Measurements from ENCODE around the gene ANKRD40.

DNA sequence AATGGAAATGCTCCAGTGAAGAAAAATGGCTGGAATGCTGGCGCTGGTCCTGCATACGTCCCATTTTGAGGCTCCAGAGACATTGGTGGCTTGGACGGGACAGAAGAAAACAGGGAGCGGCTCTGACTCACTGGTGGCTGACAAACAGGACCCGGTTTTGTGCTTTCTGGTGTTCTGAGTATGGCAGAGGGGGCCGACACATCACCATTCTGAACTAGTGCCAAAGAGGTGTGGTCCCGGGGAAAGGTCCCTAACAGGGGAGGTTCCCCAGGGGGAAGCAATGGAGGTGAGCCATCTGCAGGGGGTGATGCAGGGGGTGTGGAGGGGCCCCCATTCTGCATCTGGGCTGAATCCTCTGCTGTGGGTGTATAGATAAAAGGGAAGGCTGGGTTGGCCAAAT, 8.3 kb downstream of the ANKRD40 start:
- no peak for TF ChIP-seq CTCF (IDR thresholded peaks at IDR 0.05)
- no peak for TF ChIP-seq EZH2 (IDR thresholded peaks at IDR 0.05; ENCODE audit: borderline replicate concordance, insufficient read depth, low read depth, low read length, poor library complexity, severe bottlenecking)

Measured in B cell (primary cell).